ENCODE results near the gene MLF2.

DNA sequence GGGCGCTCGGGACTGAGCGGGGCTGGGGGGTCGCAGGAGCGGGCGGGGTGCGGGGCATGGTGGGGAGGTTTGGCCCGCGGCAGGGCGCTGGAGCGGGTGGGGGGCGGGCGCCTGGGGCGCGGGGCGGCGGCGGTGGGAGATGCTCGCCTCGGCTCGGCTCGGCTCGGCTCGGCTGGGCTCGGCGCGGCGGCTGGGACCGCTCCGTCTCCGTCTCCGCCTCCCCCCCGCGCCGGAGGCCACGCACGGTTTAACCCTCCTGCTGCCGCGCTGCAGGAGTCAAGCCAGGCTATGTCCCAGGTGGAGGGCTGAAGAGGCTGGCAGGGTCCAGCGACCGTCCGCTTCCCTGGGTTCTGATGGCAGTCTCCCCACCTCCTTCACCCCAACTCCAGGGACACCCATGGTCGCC lies 52.3 kb downstream of the MLF2 start, which contains the start of gene PIANP:
- TF ChIP-seq, protein P1, sequence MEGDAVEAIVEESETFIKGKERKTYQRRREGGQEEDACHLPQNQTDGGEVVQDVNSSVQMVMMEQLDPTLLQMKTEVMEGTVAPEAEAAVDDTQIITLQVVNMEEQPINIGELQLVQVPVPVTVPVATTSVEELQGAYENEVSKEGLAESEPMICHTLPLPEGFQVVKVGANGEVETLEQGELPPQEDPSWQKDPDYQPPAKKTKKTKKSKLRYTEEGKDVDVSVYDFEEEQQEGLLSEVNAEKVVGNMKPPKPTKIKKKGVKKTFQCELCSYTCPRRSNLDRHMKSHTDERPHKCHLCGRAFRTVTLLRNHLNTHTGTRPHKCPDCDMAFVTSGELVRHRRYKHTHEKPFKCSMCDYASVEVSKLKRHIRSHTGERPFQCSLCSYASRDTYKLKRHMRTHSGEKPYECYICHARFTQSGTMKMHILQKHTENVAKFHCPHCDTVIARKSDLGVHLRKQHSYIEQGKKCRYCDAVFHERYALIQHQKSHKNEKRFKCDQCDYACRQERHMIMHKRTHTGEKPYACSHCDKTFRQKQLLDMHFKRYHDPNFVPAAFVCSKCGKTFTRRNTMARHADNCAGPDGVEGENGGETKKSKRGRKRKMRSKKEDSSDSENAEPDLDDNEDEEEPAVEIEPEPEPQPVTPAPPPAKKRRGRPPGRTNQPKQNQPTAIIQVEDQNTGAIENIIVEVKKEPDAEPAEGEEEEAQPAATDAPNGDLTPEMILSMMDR (IDR thresholded peaks at IDR 0.05; ENCODE audit: poor library complexity), result no peak
- TF ChIP-seq EZH2phosphoT487 (IDR thresholded peaks at IDR 0.05; ENCODE audit: low read depth, severe bottlenecking, unreplicated experiment), result no peak
- no peak for TF ChIP-seq EZH2 (IDR thresholded peaks at IDR 0.05; ENCODE audit: borderline replicate concordance)
